H9 (cell line): ENCODE results near the gene KRTAP10-8. TPM values are rescaled to one million over a fixed set of nuclear protein-coding genes. Genes with fewer than 3 reads are reported as not detected.

Experiments
- DNase-seq: peaks from one replicate; pipeline ENCODE4 v3.0.0-alpha.2; 2017
- H2AFZ ChIP-seq: one replicate; pipeline ENCODE4 v1.6.1; 2013; ENCODE audit warnings: mild to moderate bottlenecking, low read length, control low read depth, moderate library complexity
- H2AK5ac ChIP-seq: 2 replicates; pipeline ENCODE4 v1.6.1; 2013; ENCODE audit warnings: low read length, control low read depth, mixed read lengths; ENCODE audit not compliant: insufficient read length
- H2BK120ac ChIP-seq: one replicate; pipeline ENCODE4 v1.6.1; 2013; ENCODE audit warnings: low read depth, mild to moderate bottlenecking, low read length, control low read depth, inconsistent platforms; ENCODE audit not compliant: poor library complexity, severe bottlenecking
- H2BK12ac ChIP-seq: 2 replicates; pipeline ENCODE4 v1.6.1; 2013; ENCODE audit warnings: low read length, control low read depth, mixed read lengths, low read depth; ENCODE audit not compliant: insufficient read length
- H2BK15ac ChIP-seq: 2 replicates; pipeline ENCODE4 v1.6.1; 2013; ENCODE audit warnings: low read depth, low read length, control low read depth
- H2BK20ac ChIP-seq: one replicate; pipeline ENCODE4 v1.6.1; 2013; ENCODE audit warnings: low read depth, mild to moderate bottlenecking, low read length, control low read depth, inconsistent platforms; ENCODE audit not compliant: poor library complexity, severe bottlenecking
- H2BK5ac ChIP-seq: 2 replicates; pipeline ENCODE4 v1.6.1; 2013; ENCODE audit warnings: low read length, control low read depth, mixed read lengths; ENCODE audit not compliant: insufficient read length
- H3K14ac ChIP-seq: 2 replicates; pipeline ENCODE4 v1.6.1; 2013; ENCODE audit warnings: low read length, control low read depth; ENCODE audit not compliant: insufficient read depth
- H3K18ac ChIP-seq: 2 replicates; pipeline ENCODE4 v1.6.1; 2013; ENCODE audit warnings: low read depth, mild to moderate bottlenecking, mixed read lengths, low read length, control low read depth; ENCODE audit not compliant: insufficient read length
- H3K23ac ChIP-seq: 2 replicates; pipeline ENCODE4 v1.6.1; 2013; ENCODE audit warnings: low read length, control low read depth, mixed read lengths, low read depth; ENCODE audit not compliant: insufficient read length
- H3K23me2 ChIP-seq: 2 replicates; pipeline ENCODE4 v1.6.1; 2013; ENCODE audit warnings: low read depth, mild to moderate bottlenecking, mixed read lengths, low read length, control low read depth; ENCODE audit not compliant: insufficient read length, poor library complexity, severe bottlenecking
- H3K27ac ChIP-seq: 2 replicates; pipeline ENCODE4 v1.5.1; 2013; ENCODE audit warnings: low read length, control low read depth, mixed read lengths, low read depth; ENCODE audit not compliant: insufficient read length
- H3K27me3 ChIP-seq: 2 replicates; pipeline ENCODE4 v1.6.1; 2013; ENCODE audit warnings: low read length, control low read depth, inconsistent platforms; ENCODE audit not compliant: insufficient read depth
- H3K4ac ChIP-seq: 2 replicates; pipeline ENCODE4 v1.6.1; 2013; ENCODE audit warnings: low read depth, mild to moderate bottlenecking, control low read depth, inconsistent platforms, low read length, moderate library complexity
- H3K4me1 ChIP-seq: 2 replicates; pipeline ENCODE4 v1.6.1; 2013; ENCODE audit warnings: low read length, control low read depth, inconsistent platforms; ENCODE audit not compliant: insufficient read depth
- H3K4me2 ChIP-seq: 2 replicates; pipeline ENCODE4 v1.6.1; 2013; ENCODE audit warnings: low read length, control low read depth, mixed read lengths; ENCODE audit not compliant: insufficient read length, insufficient read depth
- H3K56ac ChIP-seq: 2 replicates; pipeline ENCODE4 v1.6.1; 2013; ENCODE audit warnings: low read depth, mild to moderate bottlenecking, mixed read lengths, low read length, control low read depth; ENCODE audit not compliant: insufficient read length
- H3K79me1 ChIP-seq: 2 replicates; pipeline ENCODE4 v1.6.1; 2013; ENCODE audit warnings: low read depth, mild to moderate bottlenecking, moderate library complexity, low read length, control low read depth, inconsistent platforms; ENCODE audit not compliant: insufficient read depth, poor library complexity, severe bottlenecking
- H3K79me2 ChIP-seq: 2 replicates; pipeline ENCODE4 v1.6.1; 2013; ENCODE audit warnings: low read length, control low read depth, inconsistent platforms; ENCODE audit not compliant: insufficient read depth
- H3K9ac ChIP-seq: 2 replicates; pipeline ENCODE4 v1.6.1; 2013; ENCODE audit warnings: low read length, control low read depth, mixed read lengths; ENCODE audit not compliant: insufficient read length; ENCODE audit errors: extremely low read depth
- H3K9me3 ChIP-seq: one replicate; pipeline ENCODE4 v1.6.1; 2013; ENCODE audit warnings: low read depth, low read length, inconsistent platforms; ENCODE audit not compliant: control insufficient read depth
- H3T11ph ChIP-seq: one replicate; pipeline ENCODE4 v1.6.1; 2013; ENCODE audit warnings: mild to moderate bottlenecking, low read length, control low read depth, inconsistent platforms
- H4K20me1 ChIP-seq: one replicate; pipeline ENCODE4 v1.6.1; 2013; ENCODE audit not compliant: control insufficient read depth, insufficient read length, insufficient read depth
- H4K5ac ChIP-seq: 2 replicates; pipeline ENCODE4 v1.6.1; 2013; ENCODE audit warnings: low read depth, mild to moderate bottlenecking, mixed read lengths, low read length, control low read depth; ENCODE audit not compliant: insufficient read length
- H4K8ac ChIP-seq: replicated peaks from 2 replicates; pipeline ENCODE4 v1.6.1; 2013; ENCODE audit warnings: low read length, control low read depth, mixed read lengths, low read depth; ENCODE audit not compliant: insufficient read length
- H4K91ac ChIP-seq: 2 replicates; pipeline ENCODE4 v1.6.1; 2013; ENCODE audit warnings: low read depth, mild to moderate bottlenecking, moderate library complexity, mixed read lengths, low read length, control low read depth; ENCODE audit not compliant: insufficient read length
- H3K27ac Mint-ChIP-seq, 3 experiments: 2 replicates in 2 of 3; 3 replicates in 1 of 3; pipeline ENCODE4 v1.8.0; 2020 to 2021; ENCODE audit warnings: mixed read lengths in 3 of 3, mild to moderate bottlenecking in 1 of 3, moderate library complexity in 1 of 3
- H3K27me3 Mint-ChIP-seq: 2 replicates; pipeline ENCODE4 v1.8.0; 2021; ENCODE audit warnings: low read depth, mild to moderate bottlenecking, moderate library complexity, mixed read lengths
- H3K36me3 Mint-ChIP-seq, 3 experiments: 2 replicates in 2 of 3; 3 replicates in 1 of 3; pipeline ENCODE4 v1.8.0; 2020 to 2021; ENCODE audit warnings: low read depth in 3 of 3, mixed read lengths in 3 of 3; ENCODE audit not compliant: insufficient read depth in 1 of 3
- H3K4me1 Mint-ChIP-seq, 2 experiments: 2 replicates each; pipeline ENCODE4 v1.8.0; 2020; ENCODE audit warnings: mixed read lengths in 2 of 2
- H3K4me3 Mint-ChIP-seq, 2 experiments: 2 replicates in 1 of 2; 3 replicates in 1 of 2; pipeline ENCODE4 v1.8.0; 2020 to 2021; ENCODE audit warnings: mild to moderate bottlenecking in 2 of 2, mixed read lengths in 2 of 2, moderate library complexity in 1 of 2
- H3K9me3 Mint-ChIP-seq, 2 experiments: 2 replicates in 1 of 2; 3 replicates in 1 of 2; pipeline ENCODE4 v1.8.0; 2020; ENCODE audit warnings: mild to moderate bottlenecking in 2 of 2, mixed read lengths in 2 of 2, moderate library complexity in 1 of 2
- WGBS: extraction: QIAGEN DNeasy Blood & Tissue Kit; methylation state at CpG from one replicate; pipeline ENCODE4 v1.1.7; 2013; ENCODE audit warnings: missing lambda C conversion rate, low lambda C conversion rate, mixed read lengths; ENCODE audit not compliant: insufficient read length; ENCODE audit errors: extremely low coverage; 5-methylcytosine and 5-hydroxymethylcytosine counted together
- total RNA-seq: library from RNA; stranded (reverse); gene quantifications from 2 replicates; pipeline ENCODE4 v1.2.1, GENCODE V29; 2021
- TF ChIP-seq, protein P1 (sequence below): fragments of 200-600 bp; sonication (generic); conservative IDR thresholded peaks from 3 replicates; pipeline ENCODE4 v1.8.0; 2021; ENCODE audit warnings: antibody characterized with exemption, mild to moderate bottlenecking

KRTAP10-8 gene
- total RNA-seq, 1 experiment from 2014 or later, result not detected

DNA sequence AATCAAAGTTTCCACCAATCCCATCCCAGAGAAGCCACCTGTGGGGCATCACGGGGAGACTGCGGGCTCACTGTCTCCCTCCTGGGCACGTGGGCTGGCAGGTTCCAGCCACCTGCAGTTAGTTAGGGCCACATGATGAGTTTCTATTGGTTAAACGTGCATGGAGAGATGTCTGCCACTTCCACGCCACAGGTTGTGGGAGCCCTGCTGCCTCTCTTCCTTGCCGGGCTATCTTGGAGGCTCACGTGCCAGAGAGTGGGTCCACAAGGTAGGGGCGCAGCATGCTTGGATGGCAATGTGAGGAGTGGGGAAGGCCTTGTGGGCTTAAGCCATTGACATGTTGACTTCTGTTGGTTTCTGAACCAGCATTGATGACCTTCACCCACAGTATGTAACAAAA is 8.0 kb upstream of the KRTAP10-8 start:
- Histone ChIP-seq H3T11ph (no peak overlapping the region), H2AFZ (no peak overlapping the region), H3K4me1 (no peaks in the 10 kb centered on the region), H3K14ac (no peak overlapping the region), H3K79me1 (no peaks in the 10 kb centered on the region), H3K79me2 (no peaks in the 10 kb centered on the region), H4K20me1 (no peaks in the 10 kb centered on the region), H2BK12ac (no peak overlapping the region), H3K23me2 (no peaks in the 10 kb centered on the region), H3K56ac (no peak overlapping the region), H3K9me3 (no peaks in the 10 kb centered on the region), H2AK5ac (no peak overlapping the region), H3K4ac (no peak overlapping the region), H4K5ac (no peak overlapping the region), H2BK15ac (no peak overlapping the region), H2BK120ac (no peak overlapping the region), H2BK5ac (no peak overlapping the region), H3K4me2 (no peak overlapping the region), H3K18ac (no peak overlapping the region), H3K27me3 (no peaks in the 10 kb centered on the region), H2BK20ac (no peak overlapping the region), H3K23ac (no peak overlapping the region), H4K8ac (no peak overlapping the region), H3K27ac (no peak overlapping the region), H4K91ac (no peak overlapping the region), H3K9ac (no peak overlapping the region)
- Mint-ChIP-seq H3K36me3 (peaks cover 0 to 1% (median 0%) of the 10 kb centered on the region in 3 experiments; a peak in 2 of 7 replicates), H3K27ac (no peak overlapping the region), H3K27me3 (peaks cover 14% of the 10 kb centered on the region), H3K4me3 (no peak overlapping the region), H3K9me3 (peaks cover 2 to 3% of the 10 kb centered on the region in 2 experiments), H3K4me1 (peaks cover 15 to 18% of the 10 kb centered on the region in 2 experiments)
- WGBS, result no CpG with 5 or more reads among the region's 8 CpGs
- DNase-seq, result no peak
- TF ChIP-seq, protein P1, sequence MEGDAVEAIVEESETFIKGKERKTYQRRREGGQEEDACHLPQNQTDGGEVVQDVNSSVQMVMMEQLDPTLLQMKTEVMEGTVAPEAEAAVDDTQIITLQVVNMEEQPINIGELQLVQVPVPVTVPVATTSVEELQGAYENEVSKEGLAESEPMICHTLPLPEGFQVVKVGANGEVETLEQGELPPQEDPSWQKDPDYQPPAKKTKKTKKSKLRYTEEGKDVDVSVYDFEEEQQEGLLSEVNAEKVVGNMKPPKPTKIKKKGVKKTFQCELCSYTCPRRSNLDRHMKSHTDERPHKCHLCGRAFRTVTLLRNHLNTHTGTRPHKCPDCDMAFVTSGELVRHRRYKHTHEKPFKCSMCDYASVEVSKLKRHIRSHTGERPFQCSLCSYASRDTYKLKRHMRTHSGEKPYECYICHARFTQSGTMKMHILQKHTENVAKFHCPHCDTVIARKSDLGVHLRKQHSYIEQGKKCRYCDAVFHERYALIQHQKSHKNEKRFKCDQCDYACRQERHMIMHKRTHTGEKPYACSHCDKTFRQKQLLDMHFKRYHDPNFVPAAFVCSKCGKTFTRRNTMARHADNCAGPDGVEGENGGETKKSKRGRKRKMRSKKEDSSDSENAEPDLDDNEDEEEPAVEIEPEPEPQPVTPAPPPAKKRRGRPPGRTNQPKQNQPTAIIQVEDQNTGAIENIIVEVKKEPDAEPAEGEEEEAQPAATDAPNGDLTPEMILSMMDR, result no peak
